Umbilical cord (tissue), 2 donors: ENCODE results near the gene ARHGAP15. TPM values are rescaled to one million over a fixed set of nuclear protein-coding genes. Genes with fewer than 3 reads are reported as not detected.

ENCODE experiments used
- DNase-seq: peaks from one replicate; pipeline ENCODE4 v3.0.0-alpha.2; 2015; ENCODE audit warnings: low spot score
- total RNA-seq: library from RNA; depleted of rRNA; stranded (reverse); fragments of >200 nt; gene quantifications from one replicate; pipeline ENCODE4 v1.2.3, GENCODE V29; 2014; ENCODE audit warnings: low replicate concordance; ENCODE audit not compliant: insufficient read depth

Gene ARHGAP15
- total RNA-seq, 1 donor from 2014 or later = 54.2 TPM

DNA sequence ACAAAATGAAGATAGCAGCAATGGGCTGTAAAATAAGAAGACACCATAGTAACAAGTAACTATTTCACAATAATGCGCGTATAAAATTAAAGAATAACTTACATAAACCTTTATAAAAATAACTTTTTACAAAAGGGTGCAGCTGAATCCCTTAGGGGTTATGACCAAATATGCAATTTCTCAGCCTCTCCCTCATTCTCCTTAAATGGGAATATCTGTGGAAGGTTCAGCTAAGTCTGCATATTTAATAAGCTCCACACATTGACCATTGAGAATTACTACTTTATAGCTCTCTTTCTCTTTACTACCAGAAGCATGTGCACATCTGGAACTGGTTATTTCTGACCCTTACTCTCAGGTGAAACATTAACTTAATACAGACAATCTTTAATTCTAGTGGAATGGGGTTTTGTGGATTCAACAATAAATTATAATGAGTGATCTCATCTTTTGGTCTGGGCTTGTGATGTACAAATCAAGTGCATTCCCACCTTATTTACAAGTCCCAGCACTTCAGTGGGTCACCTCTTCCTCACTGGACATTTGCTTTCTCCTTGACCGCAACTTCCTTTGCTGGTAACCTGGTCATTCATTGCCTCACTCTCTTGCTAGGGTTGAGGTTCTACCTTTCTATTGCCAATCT is 15.7 kb downstream of the ARHGAP15 start:
- no peak for DNase-seq

GRCh38 chr2:143146366-143146765 is 17.1 kb downstream of the ARHGAP15 start:
- no peak for DNase-seq

GRCh38 chr2:143146815-143147530 is 17.8 kb downstream of the ARHGAP15 start:
- DNase-seq = no peak

GRCh38 chr2:143148011-143148410 is 18.8 kb downstream of the ARHGAP15 start:
- DNase-seq = no peak

GRCh38 chr2:143148757-143149156 is 19.5 kb downstream of the ARHGAP15 start:
- DNase-seq = no peak

DNA sequence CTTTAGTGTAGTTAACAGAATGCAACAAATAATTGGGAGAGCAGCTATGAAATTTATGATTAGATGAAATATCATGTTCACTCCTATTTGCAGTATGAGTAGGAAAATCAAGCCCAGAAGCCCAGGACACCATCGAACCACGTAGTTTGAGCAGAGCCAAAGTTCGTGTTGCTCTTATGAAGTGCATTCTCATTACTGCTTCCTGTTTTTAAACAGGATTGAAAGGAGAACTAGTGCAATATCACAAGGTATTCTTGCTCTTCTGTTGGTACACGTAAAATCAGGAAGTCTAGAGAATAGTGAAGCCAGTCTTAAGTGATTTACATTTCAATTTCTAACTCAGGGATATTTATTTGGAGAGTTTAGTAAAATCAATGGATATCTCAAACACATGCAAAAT is 21.1 kb downstream of the ARHGAP15 start:
- DNase-seq = no peak

DNA sequence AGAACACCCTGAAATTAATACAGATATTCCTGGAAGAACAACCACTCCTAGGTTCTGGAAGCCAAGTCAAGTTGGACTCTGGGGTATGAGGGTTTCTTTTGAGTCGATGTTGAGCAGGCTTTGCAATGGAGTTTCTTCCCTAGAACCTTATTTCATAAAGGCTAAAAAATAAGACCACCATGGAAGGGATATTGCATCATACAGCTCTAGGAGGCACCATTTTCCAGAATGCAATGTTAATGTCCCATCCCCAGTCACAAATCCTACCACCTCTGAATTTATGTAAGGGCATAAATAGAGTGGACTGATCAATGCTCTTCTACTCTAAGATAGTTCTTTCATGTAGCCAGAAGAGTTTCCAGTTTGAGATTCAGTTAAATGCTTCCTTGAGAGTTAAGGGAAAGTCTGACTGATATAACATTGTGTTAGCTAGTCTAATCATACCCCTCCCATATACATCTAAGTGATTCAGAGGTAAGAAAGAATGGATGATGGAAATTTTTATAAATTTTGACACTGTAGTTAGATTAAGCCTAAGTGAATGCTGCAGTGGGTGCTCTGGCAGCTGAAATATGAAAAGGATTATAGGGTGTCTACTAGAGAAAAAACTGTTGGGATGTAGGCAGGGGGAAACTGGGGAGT is 22.0 kb downstream of the ARHGAP15 start:
- no peak for DNase-seq

GRCh38 chr2:143152219-143152618 is 23.0 kb downstream of the ARHGAP15 start:
- DNase-seq = no peak

- DNase-seq = no peak
Observed at GRCh38 chr2:143152637-143153036, 23.4 kb downstream of the ARHGAP15 start.

DNA sequence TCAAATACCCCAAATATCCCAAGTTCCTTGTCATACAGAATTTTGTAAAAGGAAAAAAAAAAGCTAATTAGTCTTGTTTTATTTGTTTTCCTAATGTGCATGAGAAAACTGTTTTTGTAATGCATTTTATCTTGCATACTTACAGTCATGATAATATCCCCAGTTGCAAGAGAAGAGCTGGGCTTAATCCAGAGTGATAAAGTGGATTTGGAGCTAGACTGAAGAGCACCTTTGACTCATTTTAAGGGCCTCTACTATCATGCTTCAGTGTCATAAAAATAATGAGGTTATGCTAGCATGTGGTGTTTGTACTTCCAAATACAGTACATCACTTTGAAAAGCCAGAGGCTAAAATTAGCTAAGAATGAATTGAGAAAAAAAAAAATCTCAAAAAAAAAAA is 26.4 kb downstream of the ARHGAP15 start:
- peak; percentile 89 for DNase-seq

GRCh38 chr2:143157001-143157400 is 27.8 kb downstream of the ARHGAP15 start:
- DNase-seq = no peak

DNA sequence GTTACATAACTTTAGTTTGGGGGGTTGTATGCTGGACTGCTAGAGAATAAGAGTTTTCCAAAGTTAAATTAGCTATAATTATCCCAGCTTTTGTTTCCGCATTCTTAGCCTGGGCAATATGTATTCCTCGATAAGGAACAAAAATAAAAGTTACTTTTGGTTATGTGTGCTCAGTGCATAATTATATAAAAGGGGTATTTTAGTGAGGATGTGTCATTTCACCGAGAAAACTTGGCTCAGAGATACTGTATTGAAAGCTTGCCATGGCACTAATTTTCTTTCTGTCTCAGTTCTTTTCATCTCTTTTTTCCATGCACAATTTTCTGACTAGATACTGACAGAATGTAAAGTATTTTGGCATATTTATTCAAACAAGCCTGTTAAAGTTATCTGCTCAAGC is 28.2 kb downstream of the ARHGAP15 start:
- peak; percentile 59 for DNase-seq

GRCh38 chr2:143158098-143158497 is 28.9 kb downstream of the ARHGAP15 start:
- DNase-seq = no peak

DNA sequence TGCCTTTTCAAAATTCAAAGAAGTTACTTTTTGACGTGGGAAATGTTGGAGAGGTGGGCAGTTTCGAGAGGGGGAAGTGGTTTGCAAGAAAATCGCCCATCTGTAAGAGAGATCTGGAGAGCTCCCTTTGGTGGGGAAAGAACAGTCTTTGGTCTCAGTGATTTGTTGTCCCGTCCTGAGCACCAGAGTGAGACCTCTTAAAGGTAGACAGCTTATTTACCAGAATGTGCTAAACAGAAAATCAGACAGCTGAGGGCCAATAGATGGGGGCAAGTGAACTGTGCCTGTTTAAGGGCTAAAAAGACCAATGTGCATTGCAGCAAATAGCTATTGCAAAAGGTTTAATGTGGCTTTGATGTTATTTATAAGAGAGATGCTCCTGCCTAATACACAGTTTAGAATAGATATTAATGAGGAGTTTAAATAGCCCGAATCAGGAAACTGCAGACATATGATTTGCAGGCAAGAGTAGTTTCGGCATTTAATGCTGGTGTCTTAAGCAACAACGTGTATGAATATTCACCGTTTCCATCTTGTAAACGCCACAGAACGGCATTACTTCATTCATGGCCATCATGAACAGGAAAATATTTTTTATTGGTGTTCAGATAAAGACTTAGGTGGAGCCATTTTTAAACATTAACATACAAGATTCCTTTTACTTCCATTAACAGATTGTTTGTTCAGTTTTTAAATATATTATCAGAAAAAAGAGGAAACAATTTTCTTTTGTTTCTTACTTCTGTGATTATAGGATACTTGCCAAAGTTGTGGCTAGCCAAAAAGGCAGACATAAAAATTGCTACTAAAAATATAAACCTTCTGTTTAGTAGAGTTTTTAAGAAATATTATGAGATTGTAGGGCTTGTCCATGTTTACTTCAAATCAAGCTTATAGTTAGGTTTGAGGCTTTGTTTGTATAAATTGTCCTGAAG is 29.6 kb downstream of the ARHGAP15 start:
- DNase-seq = peak; percentile 43

- DNase-seq = no peak
Observed at GRCh38 chr2:143159486-143159840, 30.2 kb downstream of the ARHGAP15 start.

DNA sequence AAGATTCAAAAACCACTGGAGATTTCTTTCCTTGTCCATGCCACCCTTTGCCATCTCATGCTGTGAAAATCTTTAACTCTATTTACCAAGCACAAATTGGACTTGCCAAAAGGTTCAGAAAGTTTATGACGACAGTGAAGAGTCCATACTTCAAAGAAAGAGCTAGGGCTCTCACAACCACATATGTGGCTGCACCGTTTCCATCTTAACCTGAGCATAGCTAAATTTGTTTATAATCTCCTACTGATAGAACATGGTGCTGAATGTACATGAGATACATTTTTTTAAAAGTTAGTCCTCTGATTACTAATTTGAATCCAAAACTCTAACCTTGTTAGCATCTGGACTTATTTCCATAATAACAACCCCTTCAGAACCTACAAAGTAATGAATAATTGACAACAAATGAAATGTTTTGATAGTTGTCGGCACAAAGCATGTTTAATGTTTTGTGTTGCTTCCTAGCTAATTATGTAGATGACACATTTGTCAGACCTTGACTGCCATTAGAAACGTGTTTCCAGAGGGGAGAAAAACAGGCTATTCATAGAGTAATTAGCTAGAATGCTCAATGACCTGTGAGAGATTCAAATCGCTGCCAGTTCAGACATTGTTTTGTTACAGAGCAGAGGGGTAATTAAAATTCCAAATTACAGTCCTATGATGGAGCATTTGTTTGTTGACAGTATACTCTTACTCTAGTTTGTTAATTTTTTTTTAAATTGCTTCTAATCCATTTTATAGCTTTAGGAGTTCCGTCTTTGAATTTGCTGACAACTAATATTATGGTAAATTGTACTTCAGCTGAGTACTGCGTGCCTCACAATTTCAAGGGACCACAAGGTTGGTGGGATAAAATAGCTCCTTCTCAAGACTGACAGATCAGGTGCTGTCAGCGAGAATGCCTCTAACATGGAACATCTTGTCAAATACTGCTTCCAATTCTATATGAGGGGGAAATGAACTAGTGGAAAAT is 31.8 kb downstream of the ARHGAP15 start:
- DNase-seq = no peak

DNA sequence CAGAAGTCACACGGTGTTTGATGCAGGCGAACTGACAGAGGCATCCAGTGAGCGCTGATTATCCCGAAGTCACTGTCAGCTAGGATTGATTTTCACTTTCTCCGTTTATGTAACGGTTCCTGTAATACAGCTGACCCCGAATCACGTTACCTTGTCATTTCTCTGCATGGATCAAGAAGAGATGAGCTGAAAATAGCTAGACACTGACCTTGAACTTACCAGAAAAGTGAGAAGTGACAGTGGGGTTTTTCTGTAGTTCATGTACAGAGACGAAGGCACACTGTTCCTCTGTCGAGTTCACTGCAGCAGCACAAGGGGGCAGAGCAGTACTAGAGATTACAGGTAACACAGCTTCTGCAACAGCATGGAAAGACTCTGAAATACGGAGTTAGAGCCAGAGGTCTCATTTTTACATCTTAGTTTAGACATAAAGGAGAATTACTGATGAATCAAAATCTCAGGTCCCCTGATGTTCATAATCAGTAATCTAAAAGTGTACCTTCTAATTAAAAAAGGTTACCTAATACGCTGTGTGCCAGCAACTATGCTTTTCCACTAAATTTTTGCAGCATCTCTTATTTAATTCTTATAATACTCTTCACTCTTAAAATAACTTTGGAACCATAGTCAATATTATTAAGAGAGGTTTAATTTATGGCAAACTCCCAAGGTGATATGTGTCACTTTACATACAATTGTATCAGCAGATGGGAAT is 33.1 kb downstream of the ARHGAP15 start:
- DNase-seq = peak; percentile 66

- DNase-seq = no peak
Observed at GRCh38 chr2:143162997-143163396, 33.8 kb downstream of the ARHGAP15 start.

GRCh38 chr2:143163499-143163898 is 34.3 kb downstream of the ARHGAP15 start:
- no peak for DNase-seq

DNA sequence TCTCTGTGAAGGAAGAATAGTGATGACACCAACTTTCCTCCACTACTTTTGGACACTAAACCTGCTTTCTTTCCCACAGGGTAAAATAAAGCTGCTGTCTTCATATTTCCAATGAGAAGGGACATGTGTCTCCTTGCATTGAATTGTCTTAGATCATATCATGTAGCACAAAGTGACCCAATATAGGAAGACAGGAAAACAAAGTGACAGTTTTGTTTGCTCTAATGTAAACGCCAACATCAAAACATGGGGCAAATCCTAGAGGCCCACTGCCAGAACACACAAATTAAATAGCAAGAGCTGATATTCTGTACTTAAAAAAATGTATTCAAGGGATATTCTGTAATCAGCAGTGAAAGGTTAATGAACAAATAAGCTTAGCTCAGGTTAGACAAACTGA is 36.1 kb downstream of the ARHGAP15 start:
- no peak for DNase-seq
